H9 (cell line): ENCODE measurements around the gene ZNF136. TPM values are rescaled to one million over a fixed set of nuclear protein-coding genes. Genes with fewer than 3 reads are reported as not detected.
A peak's percentile ranks its signal among the peaks of the same experiment; 100 is the strongest.

Experiments
- DNase-seq: peaks from one replicate; pipeline ENCODE4 v3.0.0-alpha.2; 2017
- H2AFZ ChIP-seq: one replicate; pipeline ENCODE4 v1.6.1; 2013; ENCODE audit warnings: mild to moderate bottlenecking, low read length, control low read depth, moderate library complexity
- H2AK5ac ChIP-seq: 2 replicates; pipeline ENCODE4 v1.6.1; 2013; ENCODE audit warnings: low read length, control low read depth, mixed read lengths; ENCODE audit not compliant: insufficient read length
- H2BK120ac ChIP-seq: one replicate; pipeline ENCODE4 v1.6.1; 2013; ENCODE audit warnings: low read depth, mild to moderate bottlenecking, low read length, control low read depth, inconsistent platforms; ENCODE audit not compliant: poor library complexity, severe bottlenecking
- H2BK12ac ChIP-seq: 2 replicates; pipeline ENCODE4 v1.6.1; 2013; ENCODE audit warnings: low read length, control low read depth, mixed read lengths, low read depth; ENCODE audit not compliant: insufficient read length
- H2BK15ac ChIP-seq: 2 replicates; pipeline ENCODE4 v1.6.1; 2013; ENCODE audit warnings: low read depth, low read length, control low read depth
- H2BK20ac ChIP-seq: one replicate; pipeline ENCODE4 v1.6.1; 2013; ENCODE audit warnings: low read depth, mild to moderate bottlenecking, low read length, control low read depth, inconsistent platforms; ENCODE audit not compliant: poor library complexity, severe bottlenecking
- H2BK5ac ChIP-seq: 2 replicates; pipeline ENCODE4 v1.6.1; 2013; ENCODE audit warnings: low read length, control low read depth, mixed read lengths; ENCODE audit not compliant: insufficient read length
- H3K14ac ChIP-seq: 2 replicates; pipeline ENCODE4 v1.6.1; 2013; ENCODE audit warnings: low read length, control low read depth; ENCODE audit not compliant: insufficient read depth
- H3K18ac ChIP-seq: 2 replicates; pipeline ENCODE4 v1.6.1; 2013; ENCODE audit warnings: low read depth, mild to moderate bottlenecking, mixed read lengths, low read length, control low read depth; ENCODE audit not compliant: insufficient read length
- H3K23ac ChIP-seq: 2 replicates; pipeline ENCODE4 v1.6.1; 2013; ENCODE audit warnings: low read length, control low read depth, mixed read lengths, low read depth; ENCODE audit not compliant: insufficient read length
- H3K23me2 ChIP-seq: 2 replicates; pipeline ENCODE4 v1.6.1; 2013; ENCODE audit warnings: low read depth, mild to moderate bottlenecking, mixed read lengths, low read length, control low read depth; ENCODE audit not compliant: insufficient read length, poor library complexity, severe bottlenecking
- H3K27ac ChIP-seq: 2 replicates; pipeline ENCODE4 v1.5.1; 2013; ENCODE audit warnings: low read length, control low read depth, mixed read lengths, low read depth; ENCODE audit not compliant: insufficient read length
- H3K27me3 ChIP-seq: 2 replicates; pipeline ENCODE4 v1.6.1; 2013; ENCODE audit warnings: low read length, control low read depth, inconsistent platforms; ENCODE audit not compliant: insufficient read depth
- H3K4ac ChIP-seq: 2 replicates; pipeline ENCODE4 v1.6.1; 2013; ENCODE audit warnings: low read depth, mild to moderate bottlenecking, control low read depth, inconsistent platforms, low read length, moderate library complexity
- H3K4me1 ChIP-seq: 2 replicates; pipeline ENCODE4 v1.6.1; 2013; ENCODE audit warnings: low read length, control low read depth, inconsistent platforms; ENCODE audit not compliant: insufficient read depth
- H3K4me2 ChIP-seq: 2 replicates; pipeline ENCODE4 v1.6.1; 2013; ENCODE audit warnings: low read length, control low read depth, mixed read lengths; ENCODE audit not compliant: insufficient read length, insufficient read depth
- H3K56ac ChIP-seq: 2 replicates; pipeline ENCODE4 v1.6.1; 2013; ENCODE audit warnings: low read depth, mild to moderate bottlenecking, mixed read lengths, low read length, control low read depth; ENCODE audit not compliant: insufficient read length
- H3K79me1 ChIP-seq: 2 replicates; pipeline ENCODE4 v1.6.1; 2013; ENCODE audit warnings: low read depth, mild to moderate bottlenecking, moderate library complexity, low read length, control low read depth, inconsistent platforms; ENCODE audit not compliant: insufficient read depth, poor library complexity, severe bottlenecking
- H3K79me2 ChIP-seq: 2 replicates; pipeline ENCODE4 v1.6.1; 2013; ENCODE audit warnings: low read length, control low read depth, inconsistent platforms; ENCODE audit not compliant: insufficient read depth
- H3K9ac ChIP-seq: 2 replicates; pipeline ENCODE4 v1.6.1; 2013; ENCODE audit warnings: low read length, control low read depth, mixed read lengths; ENCODE audit not compliant: insufficient read length; ENCODE audit errors: extremely low read depth
- H3K9me3 ChIP-seq: one replicate; pipeline ENCODE4 v1.6.1; 2013; ENCODE audit warnings: low read depth, low read length, inconsistent platforms; ENCODE audit not compliant: control insufficient read depth
- H3T11ph ChIP-seq: one replicate; pipeline ENCODE4 v1.6.1; 2013; ENCODE audit warnings: mild to moderate bottlenecking, low read length, control low read depth, inconsistent platforms
- H4K20me1 ChIP-seq: one replicate; pipeline ENCODE4 v1.6.1; 2013; ENCODE audit not compliant: control insufficient read depth, insufficient read length, insufficient read depth
- H4K5ac ChIP-seq: 2 replicates; pipeline ENCODE4 v1.6.1; 2013; ENCODE audit warnings: low read depth, mild to moderate bottlenecking, mixed read lengths, low read length, control low read depth; ENCODE audit not compliant: insufficient read length
- H4K8ac ChIP-seq: replicated peaks from 2 replicates; pipeline ENCODE4 v1.6.1; 2013; ENCODE audit warnings: low read length, control low read depth, mixed read lengths, low read depth; ENCODE audit not compliant: insufficient read length
- H4K91ac ChIP-seq: 2 replicates; pipeline ENCODE4 v1.6.1; 2013; ENCODE audit warnings: low read depth, mild to moderate bottlenecking, moderate library complexity, mixed read lengths, low read length, control low read depth; ENCODE audit not compliant: insufficient read length
- H3K27ac Mint-ChIP-seq, 3 experiments: 2 replicates in 2 of 3; 3 replicates in 1 of 3; pipeline ENCODE4 v1.8.0; 2020 to 2021; ENCODE audit warnings: mixed read lengths in 3 of 3, mild to moderate bottlenecking in 1 of 3, moderate library complexity in 1 of 3
- H3K27me3 Mint-ChIP-seq: 2 replicates; pipeline ENCODE4 v1.8.0; 2021; ENCODE audit warnings: low read depth, mild to moderate bottlenecking, moderate library complexity, mixed read lengths
- H3K36me3 Mint-ChIP-seq, 3 experiments: 2 replicates in 2 of 3; 3 replicates in 1 of 3; pipeline ENCODE4 v1.8.0; 2020 to 2021; ENCODE audit warnings: low read depth in 3 of 3, mixed read lengths in 3 of 3; ENCODE audit not compliant: insufficient read depth in 1 of 3
- H3K4me1 Mint-ChIP-seq, 2 experiments: 2 replicates each; pipeline ENCODE4 v1.8.0; 2020; ENCODE audit warnings: mixed read lengths in 2 of 2
- H3K4me3 Mint-ChIP-seq, 2 experiments: 2 replicates in 1 of 2; 3 replicates in 1 of 2; pipeline ENCODE4 v1.8.0; 2020 to 2021; ENCODE audit warnings: mild to moderate bottlenecking in 2 of 2, mixed read lengths in 2 of 2, moderate library complexity in 1 of 2
- H3K9me3 Mint-ChIP-seq, 2 experiments: 2 replicates in 1 of 2; 3 replicates in 1 of 2; pipeline ENCODE4 v1.8.0; 2020; ENCODE audit warnings: mild to moderate bottlenecking in 2 of 2, mixed read lengths in 2 of 2, moderate library complexity in 1 of 2
- CTCF ChIP-seq: fragments of 200-600 bp; sonication (generic); conservative IDR thresholded peaks from 3 replicates; pipeline ENCODE4 v1.8.0; 2021; ENCODE audit warnings: antibody characterized with exemption, mild to moderate bottlenecking
- WGBS: extraction: QIAGEN DNeasy Blood & Tissue Kit; methylation state at CpG from one replicate; pipeline ENCODE4 v1.1.7; 2013; ENCODE audit warnings: missing lambda C conversion rate, low lambda C conversion rate, mixed read lengths; ENCODE audit not compliant: insufficient read length; ENCODE audit errors: extremely low coverage; 5-methylcytosine and 5-hydroxymethylcytosine counted together
- total RNA-seq: library from RNA; stranded (reverse); gene quantifications from 2 replicates; pipeline ENCODE4 v1.2.1, GENCODE V29; 2021

The ZNF136 gene
- total RNA-seq, 1 experiment from 2014 or later: 10.8 TPM

- Histone ChIP-seq H3K9me3 (peaks cover 21% of the 10 kb centered on the region), H3K4me1 (no peaks in the 10 kb centered on the region), H3K9ac (no peak overlapping the region), H3K4ac (no peak overlapping the region), H2BK15ac (no peak overlapping the region), H3K79me1 (no peaks in the 10 kb centered on the region), H3K23ac (no peak overlapping the region), H4K5ac (no peak overlapping the region), H3K14ac (no peak overlapping the region), H3K4me2 (no peak overlapping the region), H2BK5ac (no peak overlapping the region), H2AK5ac (no peak overlapping the region), H2AFZ (no peak overlapping the region), H2BK20ac (no peak overlapping the region), H3T11ph (no peak overlapping the region), H3K27me3 (no peaks in the 10 kb centered on the region), H3K23me2 (no peaks in the 10 kb centered on the region), H3K56ac (no peak overlapping the region), H3K79me2 (no peaks in the 10 kb centered on the region), H3K27ac (no peak overlapping the region), H4K8ac (no peak overlapping the region), H4K20me1 (no peaks in the 10 kb centered on the region), H4K91ac (no peak overlapping the region), H3K18ac (no peak overlapping the region), H2BK12ac (no peak overlapping the region), H2BK120ac (no peak overlapping the region)
- no CpG with 5 or more reads among the region's 33 CpGs for WGBS
- Mint-ChIP-seq H3K4me1 (no peaks in the 10 kb centered on the region), H3K27ac (no peak overlapping the region), H3K27me3 (peaks cover 3% of the 10 kb centered on the region; the same call in 1 of the 2 replicates), H3K36me3 (peaks cover 41 to 56% (median 44%) of the 10 kb centered on the region in 3 experiments), H3K9me3 (peaks cover 28 to 40% of the 10 kb centered on the region in 2 experiments), H3K4me3 (no peak overlapping the region)
- peak; percentile 37 for DNase-seq
- TF ChIP-seq CTCF: no peak; the same call in 2 of the 3 replicates
Measured at GRCh38 chr19:12117201-12117970, 45.5 kb upstream of the ZNF136 start.
